Activated CD4-positive, alpha-beta T cell treated with anti-CD3 and anti-CD28 coated beads for 1 hour (primary cell): ENCODE data around the gene HOXD4.

Experiments used
- DNase-seq: peaks from one replicate; pipeline ENCODE4 v3.0.0-alpha.2; 2020

HOXD4 gene

GRCh38 chr2:176158855-176159662 is 7.7 kb downstream of the HOXD4 start:
- no peak for DNase-seq

DNA sequence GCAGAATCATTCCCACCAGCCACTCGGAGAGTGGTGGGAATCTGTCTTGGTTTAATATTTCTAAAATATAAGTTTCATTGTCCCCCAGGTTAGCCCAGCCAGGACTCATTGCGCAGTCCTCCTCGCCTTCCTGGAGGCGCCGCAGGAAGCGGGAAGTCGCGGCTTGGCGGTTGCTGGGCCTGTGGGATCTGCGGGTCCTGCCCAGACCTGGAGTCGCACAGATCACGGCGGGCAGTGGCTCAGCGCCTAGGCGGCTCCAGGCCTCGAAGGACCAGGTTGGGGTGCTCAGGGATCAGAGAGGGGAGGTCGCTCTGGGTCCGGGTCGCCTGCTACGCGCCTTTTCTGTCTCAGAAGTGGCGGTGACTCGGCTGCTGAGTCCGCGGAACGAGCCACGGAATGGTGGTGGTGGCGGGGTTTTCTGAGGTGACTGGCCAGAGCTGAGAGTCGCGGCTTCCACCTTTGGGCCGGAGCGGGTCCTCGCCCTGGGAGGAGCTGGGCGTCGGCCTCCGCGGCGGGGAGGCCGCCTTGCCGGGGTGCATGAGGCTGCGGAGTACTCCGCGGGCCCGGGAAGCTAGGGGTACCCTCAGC is 8.4 kb downstream of the HOXD4 start:
- DNase-seq = no peak

DNA sequence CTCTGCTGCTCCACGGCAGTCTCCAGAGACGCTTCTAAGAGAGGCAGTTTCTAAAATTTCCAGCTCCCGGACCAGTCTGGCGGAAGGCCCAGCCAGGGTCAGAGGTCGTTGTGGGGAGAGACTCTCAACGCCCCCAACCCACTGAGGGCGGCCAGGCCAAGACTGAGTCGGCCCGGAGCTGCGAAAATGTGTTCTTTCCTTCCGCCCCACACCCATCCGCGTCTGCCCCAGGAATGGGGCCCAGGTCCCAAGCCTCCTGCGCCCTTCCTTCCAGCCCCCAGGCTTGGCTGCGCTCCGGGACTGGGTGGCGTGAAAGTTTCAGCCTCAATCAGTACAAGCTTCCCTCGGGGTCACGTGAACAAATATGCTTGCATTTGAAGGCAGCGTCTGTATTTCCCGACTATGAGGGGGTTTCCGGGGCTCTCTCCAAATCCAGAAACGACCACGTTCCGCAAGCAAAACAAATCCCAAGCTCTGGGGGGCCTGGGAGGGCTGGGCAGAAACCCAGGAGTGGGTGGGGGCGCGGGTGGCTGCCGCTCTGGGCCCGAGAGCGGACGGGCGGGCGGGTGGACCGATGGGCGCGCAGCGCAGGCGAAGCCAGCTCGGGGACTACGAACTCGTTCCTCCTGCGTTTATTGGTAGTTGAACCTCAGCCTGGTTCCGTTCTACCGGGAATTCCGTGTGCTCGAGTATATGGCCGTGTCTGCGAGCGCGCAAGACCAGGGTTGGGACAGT is 9.1 kb downstream of the HOXD4 start:
- DNase-seq = no peak

- no peak for DNase-seq
Observed at GRCh38 chr2:176160986-176161824, 9.9 kb downstream of the HOXD4 start.

GRCh38 chr2:176161825-176162626 is 10.7 kb downstream of the HOXD4 start:
- no peak for DNase-seq

DNA sequence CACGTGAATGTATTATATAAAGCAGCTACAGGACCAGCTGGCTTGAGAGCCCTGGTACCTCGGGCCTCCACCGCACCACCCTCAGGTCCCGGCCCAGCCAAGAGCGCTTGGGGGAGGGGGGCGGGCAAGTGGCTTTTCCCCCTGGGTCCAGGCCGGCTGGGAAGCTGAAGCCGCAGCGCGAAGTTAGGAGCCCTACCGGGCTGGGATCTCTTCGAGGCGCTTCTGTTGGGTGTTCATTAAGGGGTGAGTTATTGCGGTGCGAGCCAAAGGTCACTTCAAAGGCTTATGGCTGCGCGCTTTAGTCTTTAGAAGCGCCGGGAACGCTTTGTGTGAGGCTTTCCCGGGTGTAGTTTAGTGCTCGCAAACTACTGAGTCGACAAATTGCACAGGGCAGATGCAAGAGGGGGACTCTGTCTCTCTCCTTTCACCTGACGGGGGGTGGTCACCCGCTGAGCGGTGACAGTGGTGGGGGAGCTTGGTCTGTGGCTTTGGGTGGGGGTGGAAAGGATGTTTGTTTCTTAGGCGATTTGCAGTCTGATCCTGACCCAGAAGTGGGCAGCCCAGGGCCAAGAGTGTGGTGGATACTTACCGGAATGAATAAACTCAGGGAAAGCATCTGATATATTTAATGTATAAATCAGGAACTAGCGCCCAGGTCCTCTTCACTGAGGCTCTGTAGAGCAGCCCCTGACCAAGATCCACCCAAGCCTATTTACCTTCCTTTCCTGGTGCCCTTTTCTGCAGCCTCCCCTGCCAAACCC is 11.7 kb downstream of the HOXD4 start:
- DNase-seq = no peak

DNA sequence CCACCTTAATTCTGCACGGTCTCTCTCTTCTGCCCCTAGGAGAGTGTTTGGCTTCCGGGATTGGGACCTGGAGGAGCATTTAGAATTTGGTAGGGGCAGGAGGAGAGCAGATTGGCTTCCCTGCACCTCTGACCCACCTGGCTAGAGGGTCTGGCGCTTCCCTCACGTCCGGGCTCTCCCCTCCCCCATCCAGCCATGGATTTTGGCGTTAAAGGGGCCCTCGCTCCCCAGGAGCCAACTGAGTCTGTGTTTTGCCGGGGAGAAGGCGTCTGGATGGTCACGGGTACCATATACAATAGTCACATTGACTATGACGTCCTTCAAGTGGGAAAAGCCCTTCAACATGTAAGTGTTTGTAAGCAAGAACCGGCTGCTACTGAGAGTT is 12.3 kb downstream of the HOXD4 start:
- DNase-seq = no peak

DNA sequence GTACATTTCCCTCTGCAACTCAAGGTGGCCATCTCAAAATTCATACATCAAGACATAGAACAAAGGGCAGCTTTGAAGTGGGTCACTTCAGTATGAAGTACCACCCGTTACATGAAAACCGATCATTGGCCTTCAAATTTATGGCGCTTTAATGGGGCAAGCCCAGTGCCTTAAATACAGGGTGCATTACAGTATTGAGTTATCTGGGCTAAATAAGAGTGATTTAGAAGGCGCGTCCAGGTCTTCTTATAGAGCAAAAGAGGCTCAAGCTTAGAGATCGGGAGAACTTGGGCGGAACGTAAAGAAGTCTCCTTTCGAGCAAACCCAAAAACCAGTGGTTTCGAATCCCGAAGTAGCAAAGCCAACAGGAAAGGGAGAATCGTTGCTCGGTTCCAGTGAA is 12.9 kb downstream of the HOXD4 start:
- DNase-seq = no peak

DNA sequence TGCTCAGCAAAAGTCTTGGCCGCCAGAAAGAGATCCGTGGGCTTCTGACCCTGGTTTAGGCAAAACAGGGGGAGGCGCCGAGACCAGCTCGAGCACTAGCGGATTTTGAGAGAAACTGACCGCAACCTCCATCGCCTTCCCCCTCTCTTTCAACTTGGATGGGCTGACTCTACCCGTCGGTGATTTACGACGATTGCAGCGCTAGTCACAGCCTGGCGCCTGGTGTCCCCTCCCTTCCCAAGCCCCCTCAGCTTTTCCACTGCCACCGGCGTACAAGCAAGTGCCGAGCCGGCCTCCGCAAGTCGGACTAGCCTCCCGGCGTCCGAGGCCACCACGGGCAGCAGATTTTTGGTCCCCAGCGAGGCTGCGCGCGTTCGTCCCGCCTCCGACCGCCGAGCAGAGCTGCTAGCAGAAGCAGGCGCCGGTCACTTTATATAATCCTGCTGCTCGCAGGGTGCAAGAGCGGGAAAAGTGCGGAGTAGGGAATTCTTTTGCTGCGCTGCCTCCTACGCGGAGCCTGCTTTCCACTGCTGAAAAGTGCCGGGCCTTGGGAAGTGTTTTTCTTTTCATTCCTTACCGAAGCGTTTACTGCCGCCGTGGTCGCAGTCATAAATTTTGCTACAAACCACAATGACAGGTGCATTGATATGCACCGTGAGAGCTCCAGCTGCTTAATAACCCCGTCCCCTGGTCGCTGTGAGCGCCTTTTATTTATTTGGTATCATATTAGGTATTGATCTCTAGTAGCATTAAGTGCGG is 13.4 kb downstream of the HOXD4 start:
- no peak for DNase-seq

- no peak for DNase-seq
Observed at GRCh38 chr2:176165370-176166050, 14.2 kb downstream of the HOXD4 start.

DNA sequence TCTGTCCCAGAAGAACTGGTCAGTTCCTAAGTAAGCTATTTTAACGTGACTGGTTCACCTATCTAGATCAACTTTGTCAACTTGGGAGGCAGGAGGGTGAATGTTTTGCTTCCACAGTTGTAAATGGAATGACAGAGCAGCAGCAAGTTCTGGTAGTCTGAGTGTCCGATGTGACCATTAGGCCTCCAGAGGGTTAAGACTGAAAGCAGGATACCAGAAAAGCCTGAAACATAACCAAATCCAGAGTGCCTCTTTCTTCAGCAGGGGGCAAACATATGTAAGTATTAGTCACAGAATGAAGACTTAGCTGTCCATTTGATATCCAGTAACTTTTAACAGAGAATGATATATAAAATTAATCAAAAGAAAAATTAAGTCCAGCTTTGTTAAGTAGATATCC is 14.9 kb downstream of the HOXD4 start:
- DNase-seq = no peak

DNA sequence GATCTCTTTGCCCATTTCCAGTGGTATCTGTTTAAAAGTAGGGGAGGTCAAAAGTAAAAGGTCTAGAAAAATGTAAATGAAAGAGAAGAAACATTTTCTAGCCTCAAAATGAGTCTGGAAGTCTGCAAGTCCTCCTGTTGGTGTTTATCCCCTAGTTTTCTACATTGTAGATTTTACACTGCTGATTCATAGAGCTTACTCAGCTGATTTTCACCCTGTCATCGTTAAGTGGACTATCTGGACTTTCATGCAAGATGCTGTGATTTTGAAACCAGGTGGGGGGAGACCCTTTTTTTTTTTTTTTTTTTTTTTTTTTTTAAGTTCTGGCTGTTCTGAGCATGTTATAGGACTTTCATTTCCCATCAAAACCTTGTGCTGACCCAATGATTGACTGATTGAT is 16.0 kb downstream of the HOXD4 start:
- DNase-seq = no peak

- no peak for DNase-seq
Observed at GRCh38 chr2:176169181-176169580, 17.8 kb downstream of the HOXD4 start.

DNA sequence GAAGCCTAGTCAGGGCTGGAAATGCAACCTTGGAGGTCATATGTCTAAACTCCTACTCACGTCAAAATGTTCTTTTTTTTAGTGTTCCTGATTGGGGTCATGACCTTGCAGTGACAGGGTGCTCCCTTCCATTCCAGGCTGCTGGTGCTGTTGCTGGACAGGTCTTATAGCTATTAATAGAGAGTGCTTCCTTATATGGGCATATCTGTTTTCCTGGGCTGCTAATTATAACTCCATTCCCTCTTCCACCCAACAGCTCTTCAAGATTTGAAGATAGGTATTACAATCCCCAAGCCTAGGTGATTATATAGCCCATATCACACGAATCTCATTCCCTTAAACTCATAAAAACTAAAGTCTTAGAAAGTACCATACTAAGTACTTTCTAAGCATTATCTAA is 18.4 kb downstream of the HOXD4 start:
- no peak for DNase-seq

GRCh38 chr2:176170602-176171305 is 19.4 kb downstream of the HOXD4 start:
- no peak for DNase-seq

- DNase-seq = no peak
Observed at GRCh38 chr2:176171351-176172006, 20.1 kb downstream of the HOXD4 start.

GRCh38 chr2:176172007-176172894 is 20.9 kb downstream of the HOXD4 start:
- no peak for DNase-seq
